HG03095 (cell line): ENCODE data around the gene NOLC1.
"Not testable (repeated sequence)": the region's sequence is repeated elsewhere in the genome, so short reads cannot be mapped to it uniquely, and the experiment has no call there.

ENCODE experiments used
- ATAC-seq: cut with Tn5 transposase; IDR thresholded peaks from one replicate; pipeline ENCODE4 v1.9.1; 2021; ENCODE audit warnings: moderate library complexity; ENCODE audit not compliant: unreplicated experiment

The NOLC1 gene

GRCh38 chr10:102153093-102153620 lies 968 bp downstream of the NOLC1 start:
- no peak for ATAC-seq

- ATAC-seq, result no peak
These were observed 2.4 kb downstream of the NOLC1 start for GRCh38 chr10:102154466-102155116.

- no peak for ATAC-seq
These were observed 5.0 kb downstream of the NOLC1 start for GRCh38 chr10:102157224-102157623.

- no peak for ATAC-seq
These were observed 6.9 kb downstream of the NOLC1 start for GRCh38 chr10:102159051-102159597.

- ATAC-seq, result no peak
These were observed 7.6 kb downstream of the NOLC1 start for GRCh38 chr10:102159831-102160230.

- ATAC-seq, result no peak
These were observed 11.3 kb downstream of the NOLC1 start for GRCh38 chr10:102163342-102163989.

- ATAC-seq, result no peak
These were observed 15.7 kb downstream of the NOLC1 start for GRCh38 chr10:102167861-102168260.

- ATAC-seq, result no peak
These were observed 18.4 kb downstream of the NOLC1 start for GRCh38 chr10:102170602-102171001.

GRCh38 chr10:102172288-102172687 lies 20.1 kb downstream of the NOLC1 start:
- no peak for ATAC-seq

GRCh38 chr10:102175415-102175814 lies 23.2 kb downstream of the NOLC1 start:
- no peak for ATAC-seq

GRCh38 chr10:102184606-102185005 lies 32.4 kb downstream of the NOLC1 start:
- ATAC-seq, result no peak

- no peak for ATAC-seq
These were observed 33.1 kb downstream of the NOLC1 start for GRCh38 chr10:102185272-102185671.

GRCh38 chr10:102185811-102186527 lies 33.8 kb downstream of the NOLC1 start:
- no peak for ATAC-seq

- no peak for ATAC-seq
These were observed 36.2 kb downstream of the NOLC1 start for GRCh38 chr10:102188298-102188940.

- ATAC-seq, result not testable (repeated sequence)
These were observed 37.0 kb downstream of the NOLC1 start for GRCh38 chr10:102188941-102189898.

GRCh38 chr10:102191956-102192355 lies 39.8 kb downstream of the NOLC1 start:
- no peak for ATAC-seq

- ATAC-seq, result no peak
These were observed 43.2 kb downstream of the NOLC1 start for GRCh38 chr10:102195296-102195870.

GRCh38 chr10:102196893-102197292 lies 44.7 kb downstream of the NOLC1 start:
- ATAC-seq, result no peak

- no peak for ATAC-seq
These were observed 45.8 kb downstream of the NOLC1 start for GRCh38 chr10:102198027-102198426.
